HG03558 (cell line): ENCODE results near the gene PDE4B.

Experiments used
- ATAC-seq: cut with Tn5 transposase; IDR thresholded peaks from one replicate; pipeline ENCODE4 v1.9.1; 2021; ENCODE audit warnings: moderate number of reproducible peaks; ENCODE audit not compliant: unreplicated experiment; ENCODE audit errors: extremely low read depth

PDE4B gene

GRCh38 chr1:66359815-66360214 is 567.1 kb downstream of the PDE4B start:
- no peak for ATAC-seq

- ATAC-seq: no peak
These were observed 567.6 kb downstream of the PDE4B start for GRCh38 chr1:66360285-66360724.

DNA sequence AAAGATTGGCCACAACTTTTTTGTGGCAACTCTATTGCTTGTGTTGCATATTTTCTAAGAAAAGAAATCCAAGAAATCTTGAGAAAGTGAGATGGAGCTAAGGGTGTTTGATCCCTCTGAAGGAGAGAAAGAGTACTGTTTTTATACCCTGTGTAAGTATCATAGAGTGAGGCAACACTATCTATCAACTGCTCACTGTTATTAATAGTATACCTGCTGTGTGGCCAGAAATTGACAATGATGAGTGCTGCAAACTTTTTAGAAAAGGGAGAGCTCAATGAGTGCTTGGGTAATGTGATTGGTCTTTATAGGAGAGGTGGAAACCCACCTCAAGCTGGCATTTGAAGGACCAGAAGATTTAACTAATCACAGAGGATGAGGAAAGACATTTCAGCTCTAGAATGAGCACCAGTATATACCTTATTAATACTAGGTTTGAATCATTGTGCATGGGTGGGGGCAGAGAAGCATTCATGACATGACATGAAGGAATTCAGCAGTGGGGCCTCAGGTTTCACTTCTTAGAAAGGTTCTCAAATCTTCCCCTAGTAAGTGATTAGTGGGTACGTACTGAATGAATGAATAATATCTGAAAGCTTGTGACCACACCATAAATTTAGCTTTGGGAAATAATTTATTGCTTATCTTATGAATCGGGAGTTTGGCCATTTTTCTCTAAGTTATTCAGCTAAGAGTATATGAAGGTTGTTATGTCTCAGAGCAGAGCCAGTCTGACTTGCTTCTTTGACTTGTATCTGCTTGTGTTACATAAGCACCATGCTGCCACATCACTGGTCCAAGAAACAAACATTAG is 572.1 kb downstream of the PDE4B start:
- ATAC-seq: peak; percentile 72

- ATAC-seq: no peak
These were observed 572.9 kb downstream of the PDE4B start for GRCh38 chr1:66365635-66366034.

DNA sequence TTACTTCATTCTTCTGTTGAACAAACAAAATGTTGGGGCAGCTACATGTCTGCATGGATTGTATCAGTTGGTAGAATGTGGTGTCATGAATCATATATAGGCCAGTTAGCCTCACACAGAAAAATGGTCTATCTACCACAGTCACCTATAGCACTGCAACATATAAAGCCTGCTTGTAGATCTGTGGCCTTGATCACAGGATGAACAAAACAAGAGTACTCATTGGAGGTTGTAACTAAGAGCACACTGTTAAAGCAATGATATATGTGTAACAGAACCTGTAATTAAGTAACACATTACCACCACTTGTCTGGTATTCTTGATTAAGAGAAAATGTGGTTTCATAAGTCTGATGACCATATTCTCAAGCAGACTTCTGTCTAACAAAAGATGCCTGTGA is 573.9 kb downstream of the PDE4B start:
- ATAC-seq: no peak

DNA sequence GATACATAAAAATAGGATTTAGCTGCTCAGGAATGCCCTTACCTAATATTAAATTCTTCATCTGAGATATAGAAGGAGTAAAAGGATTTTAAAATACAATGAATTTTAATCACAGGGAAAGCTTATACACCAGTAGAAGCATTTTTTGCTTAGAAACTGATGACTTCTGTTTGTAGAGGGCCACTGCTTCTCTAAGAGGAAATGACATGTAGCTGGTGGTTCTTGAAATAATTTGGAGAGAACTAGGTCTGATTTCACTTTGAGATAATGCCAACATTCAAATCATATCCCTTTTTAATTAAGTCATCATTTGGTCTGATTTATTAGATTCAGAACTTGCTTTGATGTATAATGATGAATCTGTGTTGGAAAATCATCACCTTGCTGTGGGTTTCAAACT is 574.7 kb downstream of the PDE4B start:
- ATAC-seq: no peak

DNA sequence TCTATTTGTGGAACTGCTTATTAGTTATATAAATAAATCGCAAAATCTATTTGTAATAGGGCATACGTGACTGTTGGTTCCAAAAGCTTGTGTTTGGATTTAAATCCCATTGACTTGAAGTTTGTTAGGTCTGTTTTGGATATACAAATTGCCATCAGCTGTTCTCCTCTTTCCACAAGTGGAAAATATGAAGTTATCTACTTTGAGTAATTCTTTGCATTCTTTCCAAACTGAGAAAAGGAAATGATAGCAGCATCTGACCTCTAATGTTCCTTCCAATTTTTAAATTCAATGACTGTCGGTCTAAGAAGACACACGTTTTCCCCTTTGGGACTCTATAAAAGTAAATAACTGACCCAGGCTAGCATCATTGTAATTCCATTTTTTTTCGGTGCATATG is 575.6 kb downstream of the PDE4B start:
- no peak for ATAC-seq

- ATAC-seq: no peak
These were observed 577.8 kb downstream of the PDE4B start for GRCh38 chr1:66370462-66370971.

- no peak for ATAC-seq
These were observed 578.7 kb downstream of the PDE4B start for GRCh38 chr1:66371233-66372005.

DNA sequence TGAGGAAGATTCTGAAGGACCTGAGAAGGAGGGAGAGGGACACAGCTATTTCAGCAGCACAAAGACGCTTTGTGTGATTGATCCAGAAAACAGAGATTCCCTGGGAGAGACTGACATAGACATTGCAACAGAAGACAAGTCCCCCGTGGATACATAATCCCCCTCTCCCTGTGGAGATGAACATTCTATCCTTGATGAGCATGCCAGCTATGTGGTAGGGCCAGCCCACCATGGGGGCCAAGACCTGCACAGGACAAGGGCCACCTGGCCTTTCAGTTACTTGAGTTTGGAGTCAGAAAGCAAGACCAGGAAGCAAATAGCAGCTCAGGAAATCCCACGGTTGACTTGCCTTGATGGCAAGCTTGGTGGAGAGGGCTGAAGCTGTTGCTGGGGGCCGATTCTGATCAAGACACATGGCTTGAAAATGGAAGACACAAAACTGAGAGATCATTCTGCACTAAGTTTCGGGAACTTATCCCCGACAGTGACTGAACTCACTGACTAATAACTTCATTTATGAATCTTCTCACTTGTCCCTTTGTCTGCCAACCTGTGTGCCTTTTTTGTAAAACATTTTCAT is 579.9 kb downstream of the PDE4B start:
- ATAC-seq: no peak

- no peak for ATAC-seq
These were observed 580.5 kb downstream of the PDE4B start for GRCh38 chr1:66373157-66373591.

DNA sequence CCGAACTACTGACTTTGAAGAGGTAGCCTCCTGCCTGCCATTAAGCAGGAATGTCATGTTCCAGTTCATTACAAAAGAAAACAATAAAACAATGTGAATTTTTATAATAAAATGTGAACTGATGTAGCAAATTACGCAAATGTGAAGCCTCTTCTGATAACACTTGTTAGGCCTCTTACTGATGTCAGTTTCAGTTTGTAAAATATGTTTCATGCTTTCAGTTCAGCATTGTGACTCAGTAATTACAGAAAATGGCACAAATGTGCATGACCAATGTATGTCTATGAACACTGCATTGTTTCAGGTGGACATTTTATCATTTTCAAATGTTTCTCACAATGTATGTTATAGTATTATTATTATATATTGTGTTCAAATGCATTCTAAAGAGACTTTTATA is 581.5 kb downstream of the PDE4B start:
- peak; percentile 29 for ATAC-seq

DNA sequence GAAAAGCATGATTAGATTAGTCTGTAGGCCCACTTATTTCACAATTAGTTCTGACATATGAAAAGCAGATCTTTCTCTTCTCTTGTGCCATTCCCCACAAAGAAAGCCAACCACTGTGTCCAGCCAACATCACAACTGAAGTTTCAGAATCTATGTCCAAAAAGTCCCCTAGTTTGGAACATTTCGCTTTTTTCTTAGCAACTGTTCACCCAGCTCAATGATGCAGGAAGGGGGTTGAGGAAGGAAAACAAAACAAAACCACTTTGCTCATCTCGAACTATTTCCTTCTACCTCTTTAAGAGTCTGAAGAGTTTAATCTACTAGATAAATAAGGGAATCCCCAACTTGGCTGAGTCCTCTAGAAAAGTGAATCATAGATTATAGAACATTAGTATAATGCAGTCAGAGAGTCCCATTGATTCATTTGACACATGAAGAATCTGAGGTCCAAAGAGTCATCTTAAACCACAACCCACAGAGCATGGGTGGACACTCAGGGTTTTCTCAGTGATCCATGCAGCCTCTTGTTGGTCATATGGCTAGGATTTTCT is 581.9 kb downstream of the PDE4B start:
- peak; percentile 38 for ATAC-seq

GRCh38 chr1:66375125-66375524 is 582.4 kb downstream of the PDE4B start:
- no peak for ATAC-seq

DNA sequence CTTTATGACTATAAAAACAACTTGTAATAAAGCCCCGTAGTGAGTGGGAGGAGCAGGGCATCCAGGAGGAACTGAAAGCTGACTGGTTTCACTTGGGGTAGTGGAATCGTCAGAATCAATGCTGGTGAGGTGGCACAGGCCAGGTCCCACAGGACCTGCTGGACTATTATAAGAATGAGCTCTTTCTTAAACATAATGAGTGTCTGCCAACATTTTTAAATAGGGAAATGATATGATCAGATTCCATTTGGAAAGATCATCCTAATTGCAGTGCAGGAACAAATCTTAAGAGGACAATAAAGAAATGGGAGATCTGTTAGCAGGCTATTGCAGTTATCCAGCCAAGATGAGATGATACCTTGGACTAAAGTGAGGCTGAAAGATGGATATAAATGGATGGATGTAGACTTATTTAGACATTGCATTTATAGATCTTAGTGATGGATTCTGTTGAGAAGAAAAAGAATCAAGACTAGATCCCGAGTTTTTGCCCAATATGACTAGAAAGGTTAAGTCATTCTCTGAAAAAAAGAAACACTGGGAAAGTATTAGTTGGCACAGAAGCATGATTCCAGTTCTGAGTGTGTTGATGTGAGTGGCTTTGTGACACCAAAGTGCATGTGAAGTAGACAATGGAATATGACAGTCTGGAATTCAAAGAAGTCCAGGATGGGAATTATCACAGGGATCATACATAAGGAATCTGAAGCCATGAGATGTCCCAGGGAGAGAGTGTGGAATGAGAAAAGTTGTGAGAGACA is 587.9 kb downstream of the PDE4B start:
- ATAC-seq: peak; percentile 93

GRCh38 chr1:66381621-66382275 is 589.1 kb downstream of the PDE4B start:
- no peak for ATAC-seq

DNA sequence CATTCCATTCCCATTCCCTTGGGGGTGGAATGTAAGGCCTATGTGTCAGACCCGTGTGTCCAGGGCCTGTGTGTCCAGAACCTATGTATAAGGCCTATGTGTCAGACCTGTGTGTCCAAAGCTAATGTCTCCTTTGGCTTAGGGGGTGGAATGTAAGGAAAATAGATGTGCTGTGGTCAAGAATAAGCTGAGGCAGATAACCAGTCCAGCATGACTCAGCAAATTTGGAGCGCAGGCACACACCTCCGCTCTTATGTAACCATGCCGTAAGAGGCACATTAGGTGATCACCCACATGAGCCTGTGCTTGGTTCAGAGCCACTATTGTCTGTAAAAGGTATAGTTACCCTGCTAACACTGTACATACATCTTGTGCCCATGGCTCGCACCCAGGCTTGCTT is 590.5 kb downstream of the PDE4B start:
- ATAC-seq: no peak

GRCh38 chr1:66383611-66384010 is 590.9 kb downstream of the PDE4B start:
- no peak for ATAC-seq

DNA sequence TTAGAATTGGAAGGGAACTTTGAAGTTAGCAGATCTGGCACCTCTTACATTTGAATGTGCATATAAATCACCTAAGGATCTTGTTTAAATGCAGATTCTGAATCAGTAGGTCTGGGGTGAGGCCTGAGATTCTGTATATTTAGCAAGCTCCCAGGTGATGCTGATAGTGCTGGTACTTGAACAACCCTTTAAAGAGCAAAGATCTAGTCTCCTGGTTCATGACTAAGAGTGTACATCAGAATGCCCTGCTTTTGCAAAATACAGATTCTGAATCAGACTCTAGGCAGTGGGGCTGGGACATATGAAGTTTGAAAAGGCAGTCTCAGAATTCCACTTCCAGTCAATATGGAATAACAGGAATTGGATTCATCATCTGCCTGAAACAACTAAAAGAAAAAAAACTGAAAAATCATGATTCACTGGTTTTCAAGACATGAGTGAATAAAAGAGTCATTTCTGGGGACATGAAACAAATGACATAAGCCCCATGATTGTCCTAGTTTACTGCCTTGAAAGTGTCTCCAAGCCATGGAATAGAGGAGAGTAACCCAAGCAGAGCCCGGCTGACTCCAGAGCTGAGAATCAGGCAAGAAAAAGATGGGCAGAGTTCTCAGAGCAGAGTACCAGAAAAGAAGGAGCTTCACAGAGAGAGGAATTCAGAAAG is 591.7 kb downstream of the PDE4B start:
- ATAC-seq: no peak
